Stomach (tissue), 4 donors: ENCODE data around the gene SFN.
"Not testable (repeated sequence)": the region's sequence is repeated elsewhere in the genome, so short reads cannot be mapped to it uniquely, and the experiment has no call there.

ENCODE experiments used
- POLR2A ChIP-seq, 4 donors: fragments of 450-650 bp; IDR thresholded peaks; one replicate each; pipeline ENCODE4 v1.6.1; 2016; ENCODE audit warnings: antibody characterized with exemption in 4 of 4, control low read depth in 2 of 4, mild to moderate bottlenecking in 1 of 4, moderate library complexity in 1 of 4
- POLR2AphosphoS5 ChIP-seq, 3 donors: sonication (generic); formaldehyde crosslinking; IDR thresholded peaks; one replicate each; pipeline ENCODE4 v1.6.1; 2016; ENCODE audit warnings: antibody characterized with exemption in 3 of 3
- TF ChIP-seq, protein P1 (sequence below), 7 experiments: fragments of 450-650 bp in 4 of 7; fragments of 200-600 bp in 3 of 7; sonication (generic) in 3 of 7; IDR thresholded peaks; one replicate each; pipeline ENCODE4 v1.5.1; 2016 to 2019; ENCODE audit warnings: antibody characterized with exemption in 7 of 7, control low read depth in 2 of 7, mild to moderate bottlenecking in 1 of 7

DNA sequence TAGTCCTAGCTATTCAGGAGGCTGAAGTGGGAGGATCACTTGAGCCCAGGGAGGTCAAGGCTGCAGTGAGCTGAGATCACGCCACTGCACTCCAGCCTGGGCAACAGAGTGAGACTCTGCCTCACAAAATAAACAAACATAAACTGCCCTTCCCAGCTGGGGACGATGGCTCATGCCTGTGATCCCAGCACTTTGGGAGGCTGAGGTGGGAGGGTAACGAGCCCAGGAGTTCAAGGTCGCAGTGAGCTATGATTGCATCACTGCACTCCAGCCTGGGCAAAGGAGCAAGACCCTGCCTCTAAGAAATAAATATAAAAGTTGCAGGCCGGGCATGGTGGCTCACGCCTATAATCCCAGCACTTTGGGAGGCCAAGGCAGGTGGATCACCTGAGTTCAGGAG, 18.7 kb downstream of the SFN start:
- TF ChIP-seq, protein P1, sequence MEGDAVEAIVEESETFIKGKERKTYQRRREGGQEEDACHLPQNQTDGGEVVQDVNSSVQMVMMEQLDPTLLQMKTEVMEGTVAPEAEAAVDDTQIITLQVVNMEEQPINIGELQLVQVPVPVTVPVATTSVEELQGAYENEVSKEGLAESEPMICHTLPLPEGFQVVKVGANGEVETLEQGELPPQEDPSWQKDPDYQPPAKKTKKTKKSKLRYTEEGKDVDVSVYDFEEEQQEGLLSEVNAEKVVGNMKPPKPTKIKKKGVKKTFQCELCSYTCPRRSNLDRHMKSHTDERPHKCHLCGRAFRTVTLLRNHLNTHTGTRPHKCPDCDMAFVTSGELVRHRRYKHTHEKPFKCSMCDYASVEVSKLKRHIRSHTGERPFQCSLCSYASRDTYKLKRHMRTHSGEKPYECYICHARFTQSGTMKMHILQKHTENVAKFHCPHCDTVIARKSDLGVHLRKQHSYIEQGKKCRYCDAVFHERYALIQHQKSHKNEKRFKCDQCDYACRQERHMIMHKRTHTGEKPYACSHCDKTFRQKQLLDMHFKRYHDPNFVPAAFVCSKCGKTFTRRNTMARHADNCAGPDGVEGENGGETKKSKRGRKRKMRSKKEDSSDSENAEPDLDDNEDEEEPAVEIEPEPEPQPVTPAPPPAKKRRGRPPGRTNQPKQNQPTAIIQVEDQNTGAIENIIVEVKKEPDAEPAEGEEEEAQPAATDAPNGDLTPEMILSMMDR (IDR thresholded peaks at IDR 0.05), result not testable (repeated sequence)
- TF ChIP-seq POLR2A, POLR2AphosphoS5 (IDR thresholded peaks at IDR 0.05): not testable (repeated sequence)
